ENCODE results near the gene PPP1R18.
A peak's percentile ranks its signal among the peaks of the same experiment; 100 is the strongest.
"Not testable (repeated sequence)": the region's sequence is repeated elsewhere in the genome, so short reads cannot be mapped to it uniquely, and the experiment has no call there.

The PPP1R18 gene

GRCh38 chr6:30672445-30673253 lies 13.8 kb downstream of the PPP1R18 start, which contains the start of gene DHX16:
DHX16 (minus strand) TSS chr6:30673006; CDS start chr6:30672841, 165 bp downstream.
- peak; percentile 91 for DNase-seq

DNA sequence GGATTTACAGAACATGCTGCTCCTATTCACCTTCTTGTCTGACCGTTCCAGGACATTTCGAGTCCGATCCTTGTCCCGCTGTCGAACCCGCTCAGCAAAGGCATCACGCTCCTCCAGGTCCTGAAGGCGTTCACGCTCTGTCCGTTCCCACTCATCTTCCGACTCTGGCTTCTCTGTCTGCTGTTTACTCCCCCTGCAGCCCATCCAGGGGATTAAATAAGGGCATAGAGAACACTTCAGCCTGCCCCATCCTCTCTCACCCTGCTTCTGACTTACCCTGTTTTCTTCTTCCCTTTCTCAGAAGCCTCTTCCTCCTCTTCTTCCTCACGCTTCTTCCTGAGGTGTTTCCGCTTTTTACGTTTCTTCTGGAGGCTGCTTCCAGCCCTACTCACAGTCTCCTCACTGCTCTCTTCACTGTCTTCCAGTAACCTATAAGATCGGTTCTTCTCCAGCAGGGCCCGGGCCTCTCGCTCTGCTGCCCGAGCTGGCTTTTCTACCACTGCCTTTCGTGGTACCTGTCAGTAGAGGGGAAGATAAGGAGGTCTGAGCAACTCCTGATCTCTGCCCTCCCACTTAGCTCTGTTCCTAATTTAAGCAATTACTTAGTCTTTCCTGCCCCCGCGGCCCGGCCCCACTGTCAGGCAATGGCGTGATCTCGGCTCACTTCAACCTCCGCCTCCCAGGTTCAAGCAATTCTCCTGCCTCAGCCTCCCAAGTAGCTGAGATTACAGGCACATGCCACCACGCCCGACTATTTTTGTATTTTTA lies 15.5 kb downstream of the PPP1R18 start:
- DNase-seq = no peak

GRCh38 chr6:30666300-30666699 lies 20.1 kb downstream of the PPP1R18 start:
- DNase-seq = not testable (repeated sequence)

- no peak for DNase-seq
Observed at GRCh38 chr6:30664994-30665767, 21.3 kb downstream of the PPP1R18 start.

DNA sequence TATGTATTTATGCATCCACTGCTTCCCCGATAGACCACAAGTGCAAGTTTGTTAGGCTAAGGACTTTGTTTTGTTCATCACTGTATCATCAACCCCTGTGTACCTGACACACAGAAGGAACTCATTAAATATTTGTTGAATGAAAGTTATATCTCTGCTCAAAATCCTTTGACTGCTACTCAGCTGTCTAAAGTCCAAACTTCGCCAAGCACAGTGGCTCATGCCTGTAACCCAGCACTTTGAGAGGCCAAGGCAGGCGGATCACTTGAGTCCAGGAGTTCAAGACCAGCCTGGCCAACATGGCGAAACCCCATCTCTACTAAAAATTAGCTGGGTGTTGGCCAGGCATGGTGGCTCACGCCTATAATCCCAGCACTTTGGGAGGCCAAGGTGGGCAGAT lies 28.5 kb downstream of the PPP1R18 start:
- not testable (repeated sequence) for DNase-seq

DNA sequence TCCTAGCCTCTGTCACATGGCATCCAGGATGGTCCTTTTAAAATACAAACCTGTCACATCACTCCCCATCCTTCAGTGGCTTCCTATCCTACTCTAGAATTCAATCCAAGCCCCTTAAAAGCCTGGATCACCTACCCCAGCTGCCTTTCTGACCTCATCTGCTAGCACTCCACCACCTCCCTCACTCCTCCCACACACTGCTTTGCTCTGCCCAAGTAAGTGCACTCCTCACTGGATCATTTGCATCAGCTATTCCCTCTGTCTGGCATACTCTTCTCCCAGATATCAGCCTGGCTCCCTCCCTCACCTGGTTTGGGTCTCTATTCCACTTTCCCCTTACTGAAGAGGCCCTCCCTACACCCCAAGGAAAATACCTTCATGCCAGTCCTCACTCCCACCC lies 29.0 kb downstream of the PPP1R18 start:
- peak; percentile 12 for DNase-seq

DNA sequence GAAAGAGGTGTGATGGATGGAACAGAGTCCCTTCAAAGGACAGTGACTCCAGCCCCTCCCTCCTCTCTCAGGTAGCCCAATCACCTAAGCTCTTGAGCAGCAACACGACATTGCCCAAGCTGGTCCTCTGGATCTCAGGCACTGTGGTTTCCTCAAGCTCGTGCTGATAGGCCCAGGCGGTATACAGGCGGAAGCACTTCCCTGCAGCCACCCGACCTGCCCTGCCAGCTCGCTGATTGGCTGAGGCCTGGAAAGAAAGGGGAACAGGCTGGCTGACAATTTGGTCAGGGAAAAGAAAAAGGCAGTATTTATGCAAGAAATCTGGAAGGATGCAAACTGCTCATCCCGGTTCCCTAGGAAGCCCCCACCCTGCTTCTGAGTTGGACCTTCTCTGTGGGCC lies 29.9 kb downstream of the PPP1R18 start:
- DNase-seq = no peak

GRCh38 chr6:30655743-30656094 lies 30.7 kb downstream of the PPP1R18 start:
- DNase-seq = no peak

DNA sequence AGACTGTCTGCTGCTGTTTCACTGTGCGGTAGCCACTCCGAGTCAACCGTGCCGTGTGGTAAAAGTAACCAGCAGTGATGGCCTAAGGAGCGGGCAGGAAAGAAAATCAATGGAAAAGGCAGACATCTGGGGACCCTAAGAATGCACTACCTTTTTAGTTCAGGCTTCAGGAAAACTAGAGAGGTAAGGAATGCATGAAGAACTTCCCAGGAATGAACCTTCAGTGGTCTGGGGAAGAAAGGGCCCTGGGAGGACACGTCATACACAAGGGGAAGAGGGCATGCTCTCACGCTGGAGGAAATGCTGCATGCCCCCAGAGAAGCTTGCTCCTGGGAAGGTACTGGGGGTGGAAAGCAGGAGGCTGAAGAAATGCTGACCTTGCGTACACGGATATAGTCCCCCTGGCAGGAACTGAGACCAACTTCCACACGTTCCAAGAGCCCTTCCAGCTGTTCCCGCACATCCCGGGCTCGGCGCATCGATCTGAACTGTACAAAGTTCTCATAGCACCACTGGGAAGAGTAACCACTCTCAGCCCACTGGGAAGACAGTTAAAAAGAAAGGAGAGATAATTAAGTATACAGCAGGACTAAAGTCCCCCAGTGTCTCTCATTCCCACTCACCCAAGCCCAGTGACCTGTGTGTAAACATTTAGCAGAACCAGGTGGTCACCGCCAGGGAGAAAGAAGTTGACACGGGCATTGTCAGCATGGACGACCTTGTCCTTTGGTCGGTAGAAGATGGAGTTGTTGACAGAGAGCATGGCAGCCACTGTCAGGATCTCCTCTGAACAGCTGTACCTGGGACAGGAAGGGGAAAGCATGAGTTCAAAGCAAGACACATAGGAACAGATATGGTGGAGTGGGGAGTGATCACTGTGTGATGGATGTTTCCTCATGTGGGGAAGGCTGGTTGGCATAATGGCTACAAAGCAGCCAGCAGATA lies 31.4 kb downstream of the PPP1R18 start:
- no peak for DNase-seq

DNA sequence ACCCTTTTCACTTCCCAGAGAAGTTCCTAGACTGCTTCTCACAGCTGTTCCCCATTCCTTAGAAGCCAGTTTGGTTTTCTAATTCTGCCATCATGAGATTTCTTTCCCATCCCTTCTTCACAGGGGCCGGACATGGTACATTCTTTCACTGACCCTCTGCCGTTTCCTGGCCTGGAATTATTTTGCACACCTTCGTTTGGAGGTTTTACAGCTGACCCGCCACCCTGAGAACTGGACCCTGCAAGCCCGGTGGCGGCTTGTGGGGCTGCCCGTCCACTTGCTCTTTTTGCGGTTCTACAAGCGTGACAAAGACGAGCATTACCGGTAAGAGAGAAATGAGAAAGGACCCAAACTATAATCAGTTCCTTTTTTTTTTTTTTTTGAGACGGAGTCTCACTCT lies 35.3 kb downstream of the PPP1R18 start:
- DNase-seq = no peak

GRCh38 chr6:30647242-30648116 lies 39.0 kb downstream of the PPP1R18 start:
- peak; percentile 97 for DNase-seq

DNA sequence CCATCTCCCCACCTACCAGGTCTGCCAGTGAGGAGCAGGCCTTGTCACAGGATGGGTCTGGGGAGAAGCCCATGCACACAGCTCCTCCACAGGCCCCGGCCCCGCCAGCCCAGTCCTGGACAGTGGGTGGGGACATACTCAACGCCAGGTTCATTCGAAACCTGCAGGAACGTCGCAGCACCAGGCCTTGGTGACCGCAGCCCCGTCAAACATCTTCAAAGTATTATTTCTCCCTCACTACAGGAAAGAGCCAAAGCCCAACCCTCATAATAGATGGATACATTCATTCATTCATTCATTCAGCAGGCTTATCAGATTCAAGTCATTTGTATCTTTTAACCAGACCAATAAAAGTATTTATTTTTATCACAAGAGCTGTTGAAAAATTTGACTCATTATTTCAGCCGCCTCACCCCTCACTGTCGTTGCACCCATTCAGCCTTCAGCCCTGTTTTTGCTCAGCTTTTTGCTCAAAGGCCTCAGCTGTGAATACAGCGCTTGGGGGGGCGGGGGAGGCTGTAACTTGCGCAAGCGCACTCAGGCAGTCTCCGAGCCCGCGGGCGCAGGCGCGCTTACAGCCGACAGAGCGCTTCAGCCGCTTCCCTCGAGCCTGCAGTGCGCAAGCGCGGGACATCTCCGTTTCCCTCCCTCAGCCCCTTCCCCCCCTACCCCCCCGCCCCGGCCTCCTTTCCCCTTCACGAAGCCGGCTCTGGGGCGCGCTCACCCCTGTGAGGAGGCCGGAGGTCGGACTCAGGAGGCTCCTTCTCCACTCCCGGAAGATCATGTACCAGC lies 39.8 kb downstream of the PPP1R18 start, which contains the start of gene C6orf136:
C6orf136 (plus strand) TSS at position 684 of the 792 bp plus-strand sequence; CDS start at position 783, 99 bp downstream.
- no peak for DNase-seq

DNA sequence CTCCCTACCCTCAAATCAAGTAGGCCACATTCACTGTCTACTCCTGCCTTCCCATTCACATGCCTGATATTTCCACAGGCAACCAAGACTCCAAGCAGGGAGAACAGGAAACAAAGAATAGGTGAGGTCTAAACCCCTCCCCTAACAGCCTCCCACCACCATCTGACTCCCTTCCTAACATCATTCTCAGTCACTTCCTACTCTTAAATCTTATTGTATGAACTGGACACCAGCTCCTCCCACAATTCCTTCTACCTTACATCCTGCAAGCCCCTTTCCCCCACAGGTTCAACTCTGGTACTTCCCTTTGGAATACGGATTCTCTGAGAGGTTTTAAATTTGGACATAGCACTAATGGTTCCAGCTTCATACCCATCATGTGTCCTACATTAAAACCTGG lies 40.5 kb downstream of the PPP1R18 start:
- DNase-seq = no peak

DNA sequence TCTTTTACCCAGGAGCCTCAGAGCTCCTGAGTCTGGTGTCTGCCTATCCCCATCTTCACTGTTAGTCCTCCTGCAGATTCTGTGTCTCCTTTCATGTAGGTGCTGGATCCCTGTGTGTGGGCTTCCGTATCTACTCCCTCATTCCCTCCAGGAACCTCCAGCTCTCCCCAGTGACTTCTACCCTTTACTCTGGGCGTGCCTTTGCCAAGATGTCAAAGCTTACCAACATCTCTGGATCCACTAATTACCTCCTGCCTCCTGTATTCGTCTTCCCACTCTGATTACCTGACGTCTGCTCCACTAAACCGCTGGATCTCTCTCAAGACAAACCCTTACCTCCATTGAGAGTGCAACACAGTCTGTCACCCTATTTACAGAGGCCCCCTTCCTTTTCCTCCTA lies 41.7 kb downstream of the PPP1R18 start:
- DNase-seq = no peak

GRCh38 chr6:30643656-30644055 lies 42.8 kb downstream of the PPP1R18 start:
- DNase-seq = no peak

DNA sequence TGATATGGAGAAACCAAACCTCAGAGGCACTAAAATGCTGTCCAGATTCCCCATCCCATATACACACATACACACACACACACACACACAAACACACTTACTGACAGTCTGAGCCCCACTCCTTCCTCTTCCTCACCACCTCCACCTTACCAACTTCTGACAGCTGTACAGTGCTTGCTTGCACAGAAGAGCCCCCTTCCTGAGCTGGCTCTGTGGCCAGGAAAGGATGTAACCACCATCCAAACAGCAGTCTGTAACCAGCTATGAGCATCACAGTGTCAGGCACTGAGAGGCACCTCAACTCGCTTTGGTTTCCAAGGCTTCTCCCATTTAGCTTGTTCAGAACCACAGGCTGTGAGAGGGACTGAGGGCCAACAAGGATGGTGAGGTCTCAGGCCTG lies 45.4 kb downstream of the PPP1R18 start:
- no peak for DNase-seq

- no peak for DNase-seq
Observed at GRCh38 chr6:30640481-30640880, 46.0 kb downstream of the PPP1R18 start.

DNA sequence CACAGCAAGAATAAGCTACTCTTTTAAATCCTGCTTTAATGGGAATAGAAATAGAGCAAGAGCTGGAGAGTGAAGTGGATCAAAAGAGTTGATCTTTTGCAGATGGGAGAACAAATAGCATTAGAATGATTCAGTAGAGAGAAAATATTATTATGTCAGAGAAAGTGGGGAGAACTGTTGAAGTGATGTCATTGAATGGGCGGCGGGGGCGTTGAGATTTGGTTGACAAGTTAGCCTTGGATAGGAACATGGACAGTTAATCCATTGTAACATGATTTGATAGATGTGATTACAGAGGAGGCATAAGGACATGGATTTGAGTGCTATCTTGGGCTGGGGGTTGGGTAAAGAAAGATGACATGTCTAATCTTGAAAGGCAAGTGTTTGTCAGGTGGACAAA lies 50.6 kb downstream of the PPP1R18 start:
- no peak for DNase-seq

DNA sequence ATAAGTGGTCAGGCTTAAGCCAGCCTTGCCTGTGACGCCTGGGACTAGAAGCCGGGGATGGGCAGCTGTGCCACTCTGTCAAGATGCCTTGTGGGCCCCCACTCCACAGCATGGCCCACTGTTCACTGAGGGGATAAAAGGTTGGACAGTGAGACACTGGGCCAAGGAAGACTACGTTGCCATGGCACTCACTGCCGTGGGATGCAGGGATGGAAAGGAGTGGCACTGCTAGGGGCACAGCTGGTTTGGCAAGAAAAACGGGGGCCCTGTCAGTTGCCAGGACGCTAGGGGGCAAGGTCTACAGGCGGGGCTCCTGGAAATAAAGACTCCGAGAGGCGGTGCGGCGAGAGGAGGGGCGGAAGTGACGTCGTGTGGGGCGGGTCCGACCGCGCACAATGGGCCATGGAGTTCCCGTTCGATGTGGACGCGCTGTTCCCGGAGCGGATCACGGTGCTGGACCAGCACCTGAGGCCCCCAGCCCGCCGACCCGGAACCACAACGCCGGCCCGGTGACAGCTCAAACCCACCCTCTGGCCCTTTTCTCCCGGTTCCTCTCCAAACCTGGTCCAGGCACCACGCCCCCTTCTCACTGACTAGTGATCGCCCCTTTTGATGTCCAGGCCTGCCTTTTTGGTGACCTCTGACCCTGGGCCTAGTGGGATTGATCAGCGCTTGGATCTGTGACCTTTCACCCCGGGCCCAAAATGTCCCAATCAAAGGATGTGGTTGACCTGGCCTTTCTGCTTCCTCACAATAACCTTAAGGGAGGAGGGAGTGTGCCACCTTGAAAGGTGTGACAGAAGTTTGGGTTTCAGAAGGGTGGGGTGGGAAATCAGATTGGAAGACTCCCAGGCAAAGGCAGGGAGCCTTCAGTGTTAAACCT lies 59.7 kb downstream of the PPP1R18 start, which contains the start of gene ATAT1:
ATAT1 (plus strand) TSS at position 391 of the 883 bp plus-strand sequence.
- DNase-seq = peak; percentile 84
